LNCaP clone FGC (cell line): Measurements from ENCODE around the gene OR6Y1.

Source experiments
- DNase-seq: peaks from one replicate; pipeline ENCODE4 v3.0.0-alpha.2; 2011; ENCODE audit warnings: low read depth
- H3K4me3 ChIP-seq: 2 replicates; pipeline ENCODE4 v1.5.1; 2011; ENCODE audit warnings: mild to moderate bottlenecking, low read depth, low read length, control low read depth
- TF ChIP-seq, protein P1 (sequence below): IDR thresholded peaks from 2 replicates; pipeline ENCODE4 v1.5.1; 2012; ENCODE audit warnings: mild to moderate bottlenecking; ENCODE audit not compliant: control insufficient read depth, insufficient read depth; ENCODE audit errors: extremely low read depth

OR6Y1 gene, protein sequence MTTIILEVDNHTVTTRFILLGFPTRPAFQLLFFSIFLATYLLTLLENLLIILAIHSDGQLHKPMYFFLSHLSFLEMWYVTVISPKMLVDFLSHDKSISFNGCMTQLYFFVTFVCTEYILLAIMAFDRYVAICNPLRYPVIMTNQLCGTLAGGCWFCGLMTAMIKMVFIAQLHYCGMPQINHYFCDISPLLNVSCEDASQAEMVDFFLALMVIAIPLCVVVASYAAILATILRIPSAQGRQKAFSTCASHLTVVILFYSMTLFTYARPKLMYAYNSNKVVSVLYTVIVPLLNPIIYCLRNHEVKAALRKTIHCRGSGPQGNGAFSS

DNA sequence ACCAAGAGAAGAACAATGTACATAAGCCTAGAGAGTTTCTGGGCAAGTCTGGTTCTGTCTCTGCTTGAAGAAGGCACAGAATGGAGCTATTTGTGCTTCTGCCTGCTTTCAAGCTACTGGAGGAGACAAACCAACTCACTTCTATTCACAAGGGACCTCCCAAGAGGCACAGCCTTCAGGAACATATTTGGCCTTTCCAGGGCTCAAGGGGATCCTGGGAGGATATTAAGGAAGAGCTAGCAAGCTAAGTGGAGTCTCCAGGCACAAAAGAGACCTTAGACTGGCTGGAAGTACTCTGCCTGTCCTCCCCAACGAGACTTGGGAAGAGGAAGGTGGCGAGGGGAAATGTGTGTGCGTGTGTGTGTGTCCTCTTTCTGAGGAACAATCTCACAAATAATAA is at the start of gene OR6Y1:
Gene OR6Y1, minus strand, starts transcription at position 54 of the 400 bp plus-strand sequence. CDS start 6,300 bp downstream, outside the sequence.
- TF ChIP-seq, protein P1, sequence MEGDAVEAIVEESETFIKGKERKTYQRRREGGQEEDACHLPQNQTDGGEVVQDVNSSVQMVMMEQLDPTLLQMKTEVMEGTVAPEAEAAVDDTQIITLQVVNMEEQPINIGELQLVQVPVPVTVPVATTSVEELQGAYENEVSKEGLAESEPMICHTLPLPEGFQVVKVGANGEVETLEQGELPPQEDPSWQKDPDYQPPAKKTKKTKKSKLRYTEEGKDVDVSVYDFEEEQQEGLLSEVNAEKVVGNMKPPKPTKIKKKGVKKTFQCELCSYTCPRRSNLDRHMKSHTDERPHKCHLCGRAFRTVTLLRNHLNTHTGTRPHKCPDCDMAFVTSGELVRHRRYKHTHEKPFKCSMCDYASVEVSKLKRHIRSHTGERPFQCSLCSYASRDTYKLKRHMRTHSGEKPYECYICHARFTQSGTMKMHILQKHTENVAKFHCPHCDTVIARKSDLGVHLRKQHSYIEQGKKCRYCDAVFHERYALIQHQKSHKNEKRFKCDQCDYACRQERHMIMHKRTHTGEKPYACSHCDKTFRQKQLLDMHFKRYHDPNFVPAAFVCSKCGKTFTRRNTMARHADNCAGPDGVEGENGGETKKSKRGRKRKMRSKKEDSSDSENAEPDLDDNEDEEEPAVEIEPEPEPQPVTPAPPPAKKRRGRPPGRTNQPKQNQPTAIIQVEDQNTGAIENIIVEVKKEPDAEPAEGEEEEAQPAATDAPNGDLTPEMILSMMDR, result no peak
- H3K4me3 ChIP-seq, result no peak within 1 kb of the TSS
- no peak for DNase-seq

DNA sequence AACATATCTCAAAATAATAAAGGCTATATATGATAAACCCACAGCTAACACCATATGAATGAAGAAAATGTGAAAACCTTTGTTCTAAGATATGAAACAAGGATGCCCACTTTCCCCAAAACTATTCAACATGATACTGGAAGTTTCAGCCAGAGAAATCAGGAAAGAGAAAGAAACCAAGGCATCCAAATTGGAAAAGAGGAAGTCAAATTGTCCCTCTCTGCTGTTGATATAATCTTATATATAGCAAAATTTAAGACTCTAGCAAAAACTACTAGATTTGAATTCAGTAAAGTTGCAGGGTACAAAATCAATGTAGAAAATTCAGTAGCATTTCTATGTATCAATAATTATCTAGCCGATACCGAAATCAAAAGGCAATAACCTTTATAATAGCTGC is 46.5 kb upstream of the OR6Y1 start:
- TF ChIP-seq, protein P1, result no peak
- H3K4me3 ChIP-seq, result no peak overlapping the region
- DNase-seq, result no peak

DNA sequence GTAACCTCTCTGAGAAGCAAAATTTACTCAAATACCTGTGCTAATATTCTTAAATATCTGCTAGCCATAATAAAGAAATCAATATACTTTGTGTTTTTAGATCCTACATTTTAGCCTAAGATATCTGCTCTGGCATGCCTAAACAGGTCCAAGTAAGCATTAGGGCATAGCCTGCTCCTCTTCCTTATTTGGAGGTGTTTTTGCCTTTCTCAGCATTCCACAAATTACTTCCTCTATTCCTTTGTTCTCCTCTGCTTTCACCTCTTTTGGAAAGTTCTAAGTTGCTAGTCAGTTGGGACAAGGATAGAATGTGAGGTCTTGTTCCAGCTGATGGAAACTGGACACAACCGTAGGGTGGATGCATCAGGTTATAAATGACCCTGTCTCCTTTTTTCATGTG is 32.7 kb upstream of the OR6Y1 start:
- TF ChIP-seq, protein P1, result no peak
- no peak overlapping the region for H3K4me3 ChIP-seq

DNA sequence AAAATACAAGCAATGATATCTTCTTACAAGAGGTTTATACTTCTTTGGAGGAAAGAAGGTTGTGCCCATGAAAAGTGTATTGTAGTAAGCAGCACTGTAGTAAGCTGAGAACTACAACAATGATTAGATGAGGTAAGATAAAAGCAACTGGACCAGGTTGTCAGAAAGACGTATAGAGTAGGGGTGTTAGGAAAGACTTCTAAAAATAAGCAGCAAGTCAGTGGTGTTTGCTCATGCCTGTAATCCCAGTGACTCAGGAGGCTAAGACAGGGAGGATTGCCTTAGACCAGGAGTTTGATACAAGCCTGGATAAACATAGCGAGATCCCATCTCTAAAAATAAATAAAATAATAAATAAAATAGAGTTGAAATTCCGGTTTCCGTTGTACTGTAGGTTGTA is 29.8 kb upstream of the OR6Y1 start:
- no peak for DNase-seq
- no peak overlapping the region for H3K4me3 ChIP-seq
- TF ChIP-seq, protein P1, result no peak

More for the DNA sequence above, 32.7 kb upstream of the OR6Y1 start:
- DNase-seq, result no peak

DNA sequence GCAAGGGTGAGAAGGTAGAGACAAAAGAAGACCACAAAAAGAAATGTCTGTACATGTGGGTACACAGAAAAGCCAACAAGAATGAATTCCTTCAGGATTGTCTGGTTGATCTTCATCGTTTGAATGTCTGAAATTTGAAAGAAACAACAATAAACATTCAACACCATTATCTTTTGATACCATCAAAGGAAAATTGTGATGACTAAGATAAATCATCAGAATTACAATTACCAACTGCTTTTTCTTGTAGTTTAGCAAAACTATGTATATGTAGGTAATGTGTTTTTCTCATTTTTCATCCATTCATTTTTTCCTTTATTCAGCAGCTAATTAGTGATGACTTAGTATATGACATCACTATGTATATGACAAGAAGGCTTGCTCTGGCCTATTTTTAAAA is 25.5 kb upstream of the OR6Y1 start, which contains the start of gene OR10X1:
Gene OR10X1, minus strand, starts transcription at position 167 of the 400 bp plus-strand sequence. Its CDS starts 0 bp downstream, at position 167.
- no peak for DNase-seq
- no peak within 1 kb of the TSS for H3K4me3 ChIP-seq
- TF ChIP-seq, protein P1, result no peak

DNA sequence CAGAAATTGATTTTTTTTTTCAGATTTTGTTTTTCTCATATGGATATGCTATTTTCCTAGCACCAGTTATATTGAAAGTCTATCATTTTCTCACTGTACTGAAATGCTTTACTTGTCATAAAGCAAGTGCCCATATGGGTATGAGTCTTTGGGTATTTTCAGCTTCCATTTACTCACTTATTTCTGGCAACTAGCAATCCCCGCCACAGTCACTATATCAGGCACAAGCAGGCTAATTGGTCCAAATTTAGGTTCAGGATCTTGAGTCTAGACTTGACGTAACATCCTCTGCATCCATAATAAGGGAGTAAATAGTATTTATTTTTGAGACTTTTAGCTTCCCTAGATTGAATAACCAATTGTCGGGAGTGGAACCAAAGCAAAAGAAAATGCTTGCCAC is 23.4 kb upstream of the OR6Y1 start:
- H3K4me3 ChIP-seq, result no peak overlapping the region

More for the DNA sequence above, 23.4 kb upstream of the OR6Y1 start:
- TF ChIP-seq, protein P1, result no peak
- no peak for DNase-seq
